ENCODE data around the gene LY86.

LY86 gene

GRCh38 chr6:6595025-6595424, 6.5 kb downstream of the LY86 start:
- Histone ChIP-seq H3K27ac (ENCODE audit: low read depth in 2 of 2, low read length in 2 of 2) (no peak overlapping the region), H3K9me3 (ENCODE audit: control insufficient read depth in 2 of 2, low read length in 2 of 2) (no peaks in the 10 kb centered on the region), H3K9ac (ENCODE audit: low read depth in 1 of 2, low read length in 2 of 2) (no peak overlapping the region), H3K4me3 (ENCODE audit: low read length in 2 of 2) (no peak overlapping the region), H3K36me3 (ENCODE audit: control insufficient read depth in 2 of 2, insufficient read depth in 2 of 2, low read length in 2 of 2) (no peaks in the 10 kb centered on the region), H3K27me3 (ENCODE audit: control insufficient read depth in 2 of 2, insufficient read depth in 2 of 2, low read length in 2 of 2) (peaks cover 0 to 4% of the 10 kb centered on the region in 2 donors), H3K4me1 (ENCODE audit: control insufficient read depth in 2 of 2, insufficient read depth in 2 of 2, low read length in 2 of 2) (no peaks in the 10 kb centered on the region)

GRCh38 chr6:6595952-6596351, 7.4 kb downstream of the LY86 start:
- no peak overlapping the region for H3K27ac ChIP-seq (ENCODE audit: low read depth in 2 of 2, low read length in 2 of 2)
- no peaks in the 10 kb centered on the region for H3K4me1 ChIP-seq (ENCODE audit: control insufficient read depth in 2 of 2, insufficient read depth in 2 of 2, low read length in 2 of 2)
- no peaks in the 10 kb centered on the region for H3K36me3 ChIP-seq (ENCODE audit: control insufficient read depth in 2 of 2, insufficient read depth in 2 of 2, low read length in 2 of 2)
- H3K27me3 ChIP-seq (ENCODE audit: control insufficient read depth in 2 of 2, insufficient read depth in 2 of 2, low read length in 2 of 2), result peaks cover 0 to 4% of the 10 kb centered on the region in 2 donors
- H3K9me3 ChIP-seq (ENCODE audit: control insufficient read depth in 2 of 2, low read length in 2 of 2), result no peaks in the 10 kb centered on the region
- no peak overlapping the region for H3K9ac ChIP-seq (ENCODE audit: low read depth in 1 of 2, low read length in 2 of 2)
- no peak overlapping the region for H3K4me3 ChIP-seq (ENCODE audit: low read length in 2 of 2)

- Histone ChIP-seq H3K9me3 (ENCODE audit: control insufficient read depth in 2 of 2, low read length in 2 of 2) (no peaks in the 10 kb centered on the region), H3K4me1 (ENCODE audit: control insufficient read depth in 2 of 2, insufficient read depth in 2 of 2, low read length in 2 of 2) (no peaks in the 10 kb centered on the region), H3K4me3 (ENCODE audit: low read length in 2 of 2) (no peak overlapping the region), H3K36me3 (ENCODE audit: control insufficient read depth in 2 of 2, insufficient read depth in 2 of 2, low read length in 2 of 2) (no peaks in the 10 kb centered on the region), H3K9ac (ENCODE audit: low read depth in 1 of 2, low read length in 2 of 2) (no peak overlapping the region), H3K27ac (ENCODE audit: low read depth in 2 of 2, low read length in 2 of 2) (no peak overlapping the region), H3K27me3 (ENCODE audit: control insufficient read depth in 2 of 2, insufficient read depth in 2 of 2, low read length in 2 of 2) (peaks cover 0 to 4% of the 10 kb centered on the region in 2 donors)
Measured at GRCh38 chr6:6596529-6597328, 8.2 kb downstream of the LY86 start.

- H3K27me3 ChIP-seq (ENCODE audit: control insufficient read depth in 2 of 2, insufficient read depth in 2 of 2, low read length in 2 of 2), result peaks cover 0 to 4% of the 10 kb centered on the region in 2 donors
- H3K9me3 ChIP-seq (ENCODE audit: control insufficient read depth in 2 of 2, low read length in 2 of 2), result no peaks in the 10 kb centered on the region
- no peaks in the 10 kb centered on the region for H3K4me1 ChIP-seq (ENCODE audit: control insufficient read depth in 2 of 2, insufficient read depth in 2 of 2, low read length in 2 of 2)
- H3K9ac ChIP-seq (ENCODE audit: low read depth in 1 of 2, low read length in 2 of 2), result no peak overlapping the region
- no peak overlapping the region for H3K27ac ChIP-seq (ENCODE audit: low read depth in 2 of 2, low read length in 2 of 2)
- no peaks in the 10 kb centered on the region for H3K36me3 ChIP-seq (ENCODE audit: control insufficient read depth in 2 of 2, insufficient read depth in 2 of 2, low read length in 2 of 2)
- no peak overlapping the region for H3K4me3 ChIP-seq (ENCODE audit: low read length in 2 of 2)
Measured at GRCh38 chr6:6597682-6598081, 9.2 kb downstream of the LY86 start.

- Histone ChIP-seq H3K9me3 (ENCODE audit: control insufficient read depth in 2 of 2, low read length in 2 of 2) (no peaks in the 10 kb centered on the region), H3K27me3 (ENCODE audit: control insufficient read depth in 2 of 2, insufficient read depth in 2 of 2, low read length in 2 of 2) (peaks cover 0 to 4% of the 10 kb centered on the region in 2 donors), H3K4me1 (ENCODE audit: control insufficient read depth in 2 of 2, insufficient read depth in 2 of 2, low read length in 2 of 2) (no peaks in the 10 kb centered on the region), H3K9ac (ENCODE audit: low read depth in 1 of 2, low read length in 2 of 2) (no peak overlapping the region), H3K27ac (ENCODE audit: low read depth in 2 of 2, low read length in 2 of 2) (no peak overlapping the region), H3K36me3 (ENCODE audit: control insufficient read depth in 2 of 2, insufficient read depth in 2 of 2, low read length in 2 of 2) (no peaks in the 10 kb centered on the region), H3K4me3 (ENCODE audit: low read length in 2 of 2) (no peak overlapping the region)
Measured at GRCh38 chr6:6599468-6599873, 11.0 kb downstream of the LY86 start.

GRCh38 chr6:6600875-6601274, 12.4 kb downstream of the LY86 start:
- Histone ChIP-seq H3K36me3 (ENCODE audit: control insufficient read depth in 2 of 2, insufficient read depth in 2 of 2, low read length in 2 of 2) (no peaks in the 10 kb centered on the region), H3K4me1 (ENCODE audit: control insufficient read depth in 2 of 2, insufficient read depth in 2 of 2, low read length in 2 of 2) (no peaks in the 10 kb centered on the region), H3K9ac (ENCODE audit: low read depth in 1 of 2, low read length in 2 of 2) (no peak overlapping the region), H3K27me3 (ENCODE audit: control insufficient read depth in 2 of 2, insufficient read depth in 2 of 2, low read length in 2 of 2) (peaks cover 0 to 4% of the 10 kb centered on the region in 2 donors), H3K9me3 (ENCODE audit: control insufficient read depth in 2 of 2, low read length in 2 of 2) (no peaks in the 10 kb centered on the region), H3K4me3 (ENCODE audit: low read length in 2 of 2) (no peak overlapping the region), H3K27ac (ENCODE audit: low read depth in 2 of 2, low read length in 2 of 2) (no peak overlapping the region)

GRCh38 chr6:6602262-6602661, 13.7 kb downstream of the LY86 start:
- Histone ChIP-seq H3K36me3 (ENCODE audit: control insufficient read depth in 2 of 2, insufficient read depth in 2 of 2, low read length in 2 of 2) (no peaks in the 10 kb centered on the region), H3K9me3 (ENCODE audit: control insufficient read depth in 2 of 2, low read length in 2 of 2) (no peaks in the 10 kb centered on the region), H3K4me1 (ENCODE audit: control insufficient read depth in 2 of 2, insufficient read depth in 2 of 2, low read length in 2 of 2) (no peaks in the 10 kb centered on the region), H3K27me3 (ENCODE audit: control insufficient read depth in 2 of 2, insufficient read depth in 2 of 2, low read length in 2 of 2) (peaks cover 0 to 4% of the 10 kb centered on the region in 2 donors), H3K4me3 (ENCODE audit: low read length in 2 of 2) (no peak overlapping the region), H3K27ac (ENCODE audit: low read depth in 2 of 2, low read length in 2 of 2) (no peak overlapping the region), H3K9ac (ENCODE audit: low read depth in 1 of 2, low read length in 2 of 2) (no peak overlapping the region)

- Histone ChIP-seq H3K9ac (ENCODE audit: low read depth in 1 of 2, low read length in 2 of 2) (no peak overlapping the region), H3K9me3 (ENCODE audit: control insufficient read depth in 2 of 2, low read length in 2 of 2) (no peaks in the 10 kb centered on the region), H3K27ac (ENCODE audit: low read depth in 2 of 2, low read length in 2 of 2) (no peak overlapping the region), H3K27me3 (ENCODE audit: control insufficient read depth in 2 of 2, insufficient read depth in 2 of 2, low read length in 2 of 2) (peaks cover 0 to 4% of the 10 kb centered on the region in 2 donors), H3K36me3 (ENCODE audit: control insufficient read depth in 2 of 2, insufficient read depth in 2 of 2, low read length in 2 of 2) (no peaks in the 10 kb centered on the region), H3K4me3 (ENCODE audit: low read length in 2 of 2) (no peak overlapping the region), H3K4me1 (ENCODE audit: control insufficient read depth in 2 of 2, insufficient read depth in 2 of 2, low read length in 2 of 2) (no peaks in the 10 kb centered on the region)
Measured at GRCh38 chr6:6603317-6603716, 14.8 kb downstream of the LY86 start.

- no peaks in the 10 kb centered on the region for H3K4me1 ChIP-seq (ENCODE audit: control insufficient read depth in 2 of 2, insufficient read depth in 2 of 2, low read length in 2 of 2)
- H3K9ac ChIP-seq (ENCODE audit: low read depth in 1 of 2, low read length in 2 of 2), result no peak overlapping the region
- no peak overlapping the region for H3K27ac ChIP-seq (ENCODE audit: low read depth in 2 of 2, low read length in 2 of 2)
- peaks cover 0 to 4% of the 10 kb centered on the region in 2 donors for H3K27me3 ChIP-seq (ENCODE audit: control insufficient read depth in 2 of 2, insufficient read depth in 2 of 2, low read length in 2 of 2)
- H3K36me3 ChIP-seq (ENCODE audit: control insufficient read depth in 2 of 2, insufficient read depth in 2 of 2, low read length in 2 of 2), result no peaks in the 10 kb centered on the region
- no peaks in the 10 kb centered on the region for H3K9me3 ChIP-seq (ENCODE audit: control insufficient read depth in 2 of 2, low read length in 2 of 2)
- H3K4me3 ChIP-seq (ENCODE audit: low read length in 2 of 2), result no peak overlapping the region
Measured at GRCh38 chr6:6604015-6604414, 15.5 kb downstream of the LY86 start.

- Histone ChIP-seq H3K27ac (ENCODE audit: low read depth in 2 of 2, low read length in 2 of 2) (no peak overlapping the region), H3K4me1 (ENCODE audit: control insufficient read depth in 2 of 2, insufficient read depth in 2 of 2, low read length in 2 of 2) (no peaks in the 10 kb centered on the region), H3K9ac (ENCODE audit: low read depth in 1 of 2, low read length in 2 of 2) (no peak overlapping the region), H3K9me3 (ENCODE audit: control insufficient read depth in 2 of 2, low read length in 2 of 2) (no peaks in the 10 kb centered on the region), H3K27me3 (ENCODE audit: control insufficient read depth in 2 of 2, insufficient read depth in 2 of 2, low read length in 2 of 2) (peaks cover 0 to 3% of the 10 kb centered on the region in 2 donors), H3K4me3 (ENCODE audit: low read length in 2 of 2) (no peak overlapping the region), H3K36me3 (ENCODE audit: control insufficient read depth in 2 of 2, insufficient read depth in 2 of 2, low read length in 2 of 2) (no peaks in the 10 kb centered on the region)
Measured at GRCh38 chr6:6604566-6604965, 16.0 kb downstream of the LY86 start.

Measured in mucosa of rectum (tissue), 2 donors.